Hematopoietic multipotent progenitor cell treated with erythropoietin and hydrocortisone succinate and interleukin-3 and kit ligand, for 8 days (in vitro differentiated cells): Measurements from ENCODE around the gene PTPRCAP.
"Not testable (repeated sequence)": the region's sequence is repeated elsewhere in the genome, so short reads cannot be mapped to it uniquely, and the experiment has no call there.

ENCODE experiments used
- DNase-seq: peaks from one replicate; pipeline ENCODE4 v3.0.0-alpha.2; 2015

Gene PTPRCAP

GRCh38 chr11:67437082-67437808 lies at the start of gene PTPRCAP:
TSS of gene PTPRCAP (minus strand) at chr11:67437682. CDS start at chr11:67437619, 63 bp downstream.
- no peak for DNase-seq

GRCh38 chr11:67486481-67487195 lies 49.2 kb upstream of the PTPRCAP start:
- DNase-seq: no peak

- DNase-seq: not testable (repeated sequence)
These were observed 48.4 kb upstream of the PTPRCAP start for GRCh38 chr11:67485873-67486361.

- DNase-seq: peak; percentile 41
These were observed 47.4 kb upstream of the PTPRCAP start for GRCh38 chr11:67484847-67485311.

GRCh38 chr11:67483831-67484665 lies 46.6 kb upstream of the PTPRCAP start:
- peak; percentile 25 for DNase-seq

GRCh38 chr11:67482827-67483798 lies 45.6 kb upstream of the PTPRCAP start, which contains the start of gene AIP:
TSS of gene AIP (plus strand) at chr11:67483026. CDS start at chr11:67483159, 133 bp downstream.
- peak; percentile 99 for DNase-seq

- no peak for DNase-seq
These were observed 44.9 kb upstream of the PTPRCAP start for GRCh38 chr11:67482275-67482826.

- DNase-seq: not testable (repeated sequence)
These were observed 40.0 kb upstream of the PTPRCAP start for GRCh38 chr11:67477344-67478050.

GRCh38 chr11:67476692-67477091 lies 39.2 kb upstream of the PTPRCAP start:
- peak; percentile 28 for DNase-seq

- no peak for DNase-seq
These were observed 35.4 kb upstream of the PTPRCAP start for GRCh38 chr11:67472882-67473281.

GRCh38 chr11:67470337-67471002 lies 33.0 kb upstream of the PTPRCAP start:
- no peak for DNase-seq

- no peak for DNase-seq
These were observed 32.0 kb upstream of the PTPRCAP start for GRCh38 chr11:67469508-67469811.

GRCh38 chr11:67468759-67469507 lies 31.5 kb upstream of the PTPRCAP start, which contains the start of gene TMEM134:
TSS of gene TMEM134 (minus strand) at chr11:67469251. CDS start at chr11:67469192, 59 bp downstream.
- DNase-seq: peak; percentile 91

GRCh38 chr11:67468456-67468758 lies 30.9 kb upstream of the PTPRCAP start:
- no peak for DNase-seq

- no peak for DNase-seq
These were observed 30.6 kb upstream of the PTPRCAP start for GRCh38 chr11:67468056-67468455.

- DNase-seq: no peak
These were observed 29.7 kb upstream of the PTPRCAP start for GRCh38 chr11:67466962-67467771.

GRCh38 chr11:67466367-67466766 lies 28.9 kb upstream of the PTPRCAP start:
- DNase-seq: no peak

- peak; percentile 53 for DNase-seq
These were observed 28.0 kb upstream of the PTPRCAP start for GRCh38 chr11:67465530-67465929.

- DNase-seq: no peak
These were observed 27.7 kb upstream of the PTPRCAP start for GRCh38 chr11:67465189-67465510.
